Mucosa of descending colon (tissue), 3 donors: Measurements from ENCODE around the gene PPP1R16B. TPM values are rescaled to one million over a fixed set of nuclear protein-coding genes. Genes with fewer than 3 reads are reported as not detected.

Source experiments
- ATAC-seq: fragments of 200-7000 bp; cut with Tn5 transposase; one replicate; pipeline ENCODE4 v1.9.1; 2020; ENCODE audit warnings: mild to moderate bottlenecking, moderate library complexity
- DNase-seq, 3 donors: peaks; one replicate each; pipeline ENCODE4 v3.0.0-alpha.2; 2020
- H3K36me3 ChIP-seq: fragments of 200-600 bp; one replicate; pipeline ENCODE4 v1.8.0; 2021; ENCODE audit warnings: low read depth, mild to moderate bottlenecking
- H3K4me1 ChIP-seq: fragments of 200-600 bp; one replicate; pipeline ENCODE4 v1.8.0; 2021; ENCODE audit warnings: low read depth, mild to moderate bottlenecking
- H3K4me3 ChIP-seq: fragments of 200-600 bp; one replicate; pipeline ENCODE4 v1.8.0; 2021; ENCODE audit warnings: mild to moderate bottlenecking
- H3K9me3 ChIP-seq: fragments of 200-600 bp; one replicate; pipeline ENCODE4 v1.8.0; 2021; ENCODE audit warnings: mild to moderate bottlenecking
- CTCF ChIP-seq: fragments of 200-600 bp; IDR thresholded peaks from one replicate; pipeline ENCODE4 v1.8.0; 2022; ENCODE audit warnings: antibody characterized with exemption, mild to moderate bottlenecking
- intact Hi-C, 2 donors: fragments of 100-400 bp; cut with DNase I in 1 of 2; cut with micrococcal nuclease in 1 of 2; formaldehyde crosslinking; loops; one replicate each; pipeline versions ENCODE4 v1.11.0 to v1.11.1; 2022; cut with DNase I, micrococcal nuclease
- total RNA-seq, 3 donors: library from RNA; stranded (reverse); fragmentation: NEBNext Ultra II Directional in 2 of 3; extraction: Animal tissue kit (Norgen Biotek cat#: 25700) in 2 of 3; gene quantifications; one replicate each; pipeline versions ENCODE4 v1.2.1 to v1.2.4, GENCODE V29; 2021 to 2023
- donor health status: DM: no; HTN: no; CAD: no; lungs with moderate emphysema.
- donor health status: DM: no; HTN: no; CAD: no.
- donor health status: DM: no; HTN: yes; CAD: no.

Gene PPP1R16B
- total RNA-seq, 3 donors from 2014 or later = 4.4 to 5.6 (median 4.4) TPM

DNA sequence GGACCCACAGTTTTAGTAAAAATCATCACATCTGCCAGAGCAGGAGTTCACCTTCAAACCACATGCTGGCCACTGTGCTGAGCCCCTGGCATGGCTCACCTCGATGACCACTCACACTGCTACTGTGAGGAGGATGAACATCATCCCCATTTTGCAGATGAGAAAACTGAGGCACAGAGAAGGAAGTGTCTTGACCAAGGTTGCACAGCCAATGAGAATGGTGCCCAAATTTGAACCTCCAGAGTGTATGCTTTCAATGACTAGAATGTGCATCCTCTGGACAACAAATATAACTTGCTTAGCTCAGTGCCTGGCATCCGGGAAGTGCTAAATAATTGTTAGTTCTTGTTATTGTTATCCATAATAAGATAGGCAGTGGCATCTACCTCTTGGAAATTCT lies 83.6 kb downstream of the PPP1R16B start:
- H3K36me3 ChIP-seq = no peaks in the 10 kb centered on the region
- TF ChIP-seq CTCF = no peak
- ATAC-seq = no peak
- intact Hi-C loops = no loop called here
- DNase-seq = no peak
- peaks cover 1% of the 10 kb centered on the region for H3K4me1 ChIP-seq
- no peaks in the 10 kb centered on the region for H3K9me3 ChIP-seq
- H3K4me3 ChIP-seq = no peak overlapping the region

- DNase-seq = no peak
- H3K9me3 ChIP-seq = no peaks in the 10 kb centered on the region
- no peak for ATAC-seq
- H3K4me3 ChIP-seq = no peak overlapping the region
- intact Hi-C loops = loop anchor here in 1 of 2 donors (10.0 kb wide), 1 partner anchor 245 kb away; no protein-coding TSS in a partner anchor
- TF ChIP-seq CTCF = no peak
- H3K4me1 ChIP-seq = peaks cover 3% of the 10 kb centered on the region
- no peaks in the 10 kb centered on the region for H3K36me3 ChIP-seq
These were observed 84.4 kb downstream of the PPP1R16B start for GRCh38 chr20:38889792-38890496.

DNA sequence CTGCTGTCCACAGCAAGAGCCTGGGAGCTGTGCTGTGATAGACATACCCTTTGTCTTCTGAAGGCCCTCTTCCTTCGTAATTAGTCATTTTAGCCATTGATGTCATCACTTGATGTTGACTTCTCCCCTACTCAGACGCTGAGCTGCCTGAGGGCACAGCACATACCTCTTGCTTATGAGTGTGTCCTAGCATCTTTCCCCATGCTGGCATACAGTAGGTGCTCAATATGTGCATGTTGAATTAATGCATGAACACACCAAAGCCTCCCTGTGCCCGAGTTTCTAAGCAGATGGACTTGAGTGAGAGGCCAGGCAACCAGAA lies 85.0 kb downstream of the PPP1R16B start:
- H3K36me3 ChIP-seq = no peaks in the 10 kb centered on the region
- no peak for TF ChIP-seq CTCF
- intact Hi-C loops = loop anchor here in 1 of 2 donors (10.0 kb wide), 1 partner anchor 246 kb away; no protein-coding TSS in a partner anchor
- H3K4me1 ChIP-seq = peaks cover 3% of the 10 kb centered on the region
- no peak overlapping the region for H3K4me3 ChIP-seq
- no peaks in the 10 kb centered on the region for H3K9me3 ChIP-seq
- ATAC-seq (no peak), DNase-seq (no peak)

DNA sequence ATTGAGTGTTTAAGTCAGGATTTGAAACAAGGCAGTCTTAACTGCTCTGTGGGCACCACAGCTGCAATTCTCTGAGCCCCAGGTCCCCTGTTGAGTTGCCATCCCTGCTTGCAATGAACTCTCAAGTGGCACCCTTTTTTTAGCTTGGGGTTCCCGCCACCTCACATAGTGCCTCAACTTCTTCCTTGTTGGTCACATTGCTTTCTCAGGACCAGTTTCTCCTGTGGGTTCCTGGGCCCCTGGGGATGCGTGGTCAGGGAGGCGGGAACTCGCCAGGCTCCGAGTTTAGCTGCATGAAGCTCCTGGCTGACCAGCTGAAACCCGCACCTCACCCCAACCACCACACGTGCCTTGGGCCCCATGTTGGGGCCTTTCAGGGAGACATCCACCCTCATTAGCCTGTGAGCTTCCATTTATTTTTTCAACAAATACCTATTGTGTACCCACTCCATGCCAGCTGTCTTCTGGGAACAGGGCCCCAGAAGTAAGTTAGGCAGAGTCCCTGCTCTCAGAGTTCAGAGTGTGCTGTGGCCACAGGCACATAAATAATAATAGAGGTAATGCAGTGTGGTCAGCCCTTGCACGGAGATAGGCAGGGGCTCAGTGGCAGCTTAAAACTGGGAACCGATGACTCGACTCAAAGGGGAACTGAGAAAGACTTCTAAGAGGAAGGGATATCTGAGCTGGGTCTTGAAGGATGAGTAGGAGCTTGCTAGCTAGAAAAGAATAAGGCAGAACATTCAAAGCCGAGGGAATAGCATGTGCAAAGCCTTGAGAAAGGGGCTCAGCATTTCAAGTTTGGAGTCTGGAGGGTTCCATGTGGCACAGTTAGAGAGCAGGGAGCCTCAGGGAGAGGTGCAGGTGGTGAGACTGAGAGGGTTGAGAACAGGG lies 86.8 kb downstream of the PPP1R16B start:
- TF ChIP-seq CTCF = no peak
- ATAC-seq (no peak), DNase-seq (no peak)
- intact Hi-C loops = loop anchor here in 1 of 2 donors (10.0 kb wide), 1 partner anchor 248 kb away; no protein-coding TSS in a partner anchor
- Histone ChIP-seq H3K36me3 (no peaks in the 10 kb centered on the region), H3K9me3 (no peaks in the 10 kb centered on the region), H3K4me3 (no peak overlapping the region), H3K4me1 (peaks cover 3% of the 10 kb centered on the region)

- no peak for DNase-seq
- ATAC-seq = no peak
- no peak for TF ChIP-seq CTCF
- Histone ChIP-seq H3K4me3 (no peak overlapping the region), H3K9me3 (no peaks in the 10 kb centered on the region), H3K4me1 (peaks cover 3% of the 10 kb centered on the region), H3K36me3 (no peaks in the 10 kb centered on the region)
- intact Hi-C loops = loop anchor here in 1 of 2 donors (10.0 kb wide), 1 partner anchor 248 kb away; no protein-coding TSS in a partner anchor
These were observed 87.6 kb downstream of the PPP1R16B start for GRCh38 chr20:38893056-38893564.
